Neural progenitor cell (in vitro differentiated cells): ENCODE measurements around the gene ATXN3L. TPM values are rescaled to one million over a fixed set of nuclear protein-coding genes. Genes with fewer than 3 reads are reported as not detected.
A peak's percentile ranks its signal among the peaks of the same experiment; 100 is the strongest.

Experiments used
- DNase-seq: peaks from one replicate; pipeline ENCODE4 v3.0.0-alpha.2; 2016; ENCODE audit warnings: low spot score
- H2AFZ ChIP-seq: fragments of 200-600 bp; sonication (generic); replicated peaks from 2 replicates; pipeline ENCODE4 v1.6.1; 2016; ENCODE audit warnings: antibody characterized with exemption
- H3F3A ChIP-seq: fragments of 200-600 bp; sonication (generic); 2 replicates; pipeline ENCODE4 v1.6.1; 2016; ENCODE audit warnings: antibody characterized with exemption, low read depth
- H3K27ac ChIP-seq: fragments of 200-600 bp; sonication (generic); 2 replicates; pipeline ENCODE4 v1.5.1; 2016; ENCODE audit warnings: mild to moderate bottlenecking
- H3K27me3 ChIP-seq: fragments of 200-600 bp; sonication (generic); 2 replicates; pipeline ENCODE4 v1.6.1; 2016; ENCODE audit warnings: mild to moderate bottlenecking, moderate library complexity
- H3K36me3 ChIP-seq: fragments of 200-600 bp; sonication (generic); 2 replicates; pipeline ENCODE4 v1.5.1; 2016
- H3K4me1 ChIP-seq: fragments of 200-600 bp; sonication (generic); 2 replicates; pipeline ENCODE4 v1.6.1; 2016; ENCODE audit warnings: mixed run types
- H3K4me2 ChIP-seq: fragments of 200-600 bp; sonication (generic); 2 replicates; pipeline ENCODE4 v1.6.1; 2016
- H3K4me3 ChIP-seq: fragments of 200-600 bp; sonication (generic); 2 replicates; pipeline ENCODE4 v1.5.1; 2016
- H3K79me2 ChIP-seq: fragments of 200-600 bp; sonication (generic); 2 replicates; pipeline ENCODE4 v1.6.1; 2016; ENCODE audit warnings: low read depth
- H3K9ac ChIP-seq: fragments of 200-600 bp; sonication (generic); 2 replicates; pipeline ENCODE4 v1.6.1; 2016
- H3K9me3 ChIP-seq: fragments of 200-600 bp; sonication (generic); 2 replicates; pipeline ENCODE4 v1.5.1; 2016; ENCODE audit warnings: low read depth
- H4K20me1 ChIP-seq: fragments of 200-600 bp; sonication (generic); 2 replicates; pipeline ENCODE4 v1.6.1; 2016; ENCODE audit warnings: low read depth
- H3K27ac Mint-ChIP-seq: 3 replicates; pipeline ENCODE4 v1.8.0; 2021; ENCODE audit warnings: mixed read lengths
- H3K27me3 Mint-ChIP-seq: 2 replicates; pipeline ENCODE4 v1.8.0; 2022; ENCODE audit warnings: low read depth, mild to moderate bottlenecking, inconsistent platforms, moderate library complexity, mixed read lengths; ENCODE audit not compliant: insufficient read depth
- H3K36me3 Mint-ChIP-seq: 3 replicates; pipeline ENCODE4 v1.8.0; 2021; ENCODE audit warnings: mixed read lengths
- H3K4me1 Mint-ChIP-seq: 3 replicates; pipeline ENCODE4 v1.8.0; 2021; ENCODE audit warnings: mixed read lengths
- H3K4me3 Mint-ChIP-seq: 3 replicates; pipeline ENCODE4 v1.8.0; 2021; ENCODE audit warnings: mild to moderate bottlenecking, moderate library complexity, mixed read lengths
- H3K9me3 Mint-ChIP-seq: 3 replicates; pipeline ENCODE4 v1.8.0; 2020; ENCODE audit warnings: mixed read lengths
- CTCF ChIP-seq: fragments of 200-600 bp; sonication (generic); IDR thresholded peaks from 2 replicates; pipeline ENCODE4 v1.5.1; 2017; ENCODE audit warnings: antibody characterized with exemption, mild to moderate bottlenecking
- EZH2 ChIP-seq: fragments of 200-600 bp; sonication (generic); IDR thresholded peaks from 2 replicates; pipeline ENCODE4 v1.6.1; 2017; ENCODE audit warnings: antibody characterized with exemption, mild to moderate bottlenecking, moderate library complexity
- EZH2phosphoT487 ChIP-seq: fragments of 200-600 bp; sonication (generic); IDR thresholded peaks from 2 replicates; pipeline ENCODE4 v1.6.1; 2017; ENCODE audit warnings: antibody characterized with exemption
- total RNA-seq: library from RNA; depleted of rRNA; stranded (reverse); fragments of >200 nt; gene quantifications from 2 replicates; pipeline ENCODE4 v1.2.3, GENCODE V29; 2015; ENCODE audit warnings: low replicate concordance

ATXN3L gene
- total RNA-seq, 1 donor from 2014 or later = not detected

DNA sequence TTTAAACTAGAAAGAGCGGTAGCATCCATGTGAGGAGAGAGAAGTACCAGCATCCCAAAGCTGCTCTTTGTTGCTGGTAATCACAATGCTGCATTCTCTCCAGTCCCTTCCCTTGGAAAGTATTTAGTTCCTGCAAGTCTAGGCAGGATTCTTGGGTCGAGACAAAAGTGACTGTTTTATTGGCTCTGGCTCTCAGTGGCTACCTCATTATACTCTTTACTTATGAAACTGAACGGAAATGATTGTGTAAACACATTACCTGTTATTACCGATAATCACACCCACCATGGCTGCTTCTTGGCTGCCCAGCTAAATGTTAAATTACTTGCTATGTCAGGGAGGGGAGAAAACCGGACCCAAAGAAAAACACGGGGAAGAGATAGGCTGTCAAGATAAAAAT is 26.2 kb downstream of the ATXN3L start:
- Histone ChIP-seq H3K9ac (no peak overlapping the region), H3K4me1 (peaks cover 11% of the 10 kb centered on the region), H3K9me3 (no peaks in the 10 kb centered on the region), H3K4me2 (no peak overlapping the region), H3K4me3 (no peak overlapping the region), H2AFZ (peak overlapping the region; percentile 85), H3F3A (peaks cover 12% of the 10 kb centered on the region), H3K27ac (no peak overlapping the region), H3K79me2 (no peaks in the 10 kb centered on the region), H3K36me3 (no peaks in the 10 kb centered on the region), H3K27me3 (no peaks in the 10 kb centered on the region), H4K20me1 (no peaks in the 10 kb centered on the region)
- H3K36me3 Mint-ChIP-seq = no peaks in the 10 kb centered on the region
- no peak overlapping the region for H3K4me3 Mint-ChIP-seq
- H3K9me3 Mint-ChIP-seq = peaks cover 14% of the 10 kb centered on the region
- no peak for TF ChIP-seq EZH2phosphoT487
- no peak for TF ChIP-seq CTCF
- TF ChIP-seq EZH2 = no peak
- H3K27ac Mint-ChIP-seq = no peak overlapping the region
- H3K4me1 Mint-ChIP-seq = no peaks in the 10 kb centered on the region
- peaks cover 5% of the 10 kb centered on the region for H3K27me3 Mint-ChIP-seq
- peak; percentile 62 for DNase-seq

DNA sequence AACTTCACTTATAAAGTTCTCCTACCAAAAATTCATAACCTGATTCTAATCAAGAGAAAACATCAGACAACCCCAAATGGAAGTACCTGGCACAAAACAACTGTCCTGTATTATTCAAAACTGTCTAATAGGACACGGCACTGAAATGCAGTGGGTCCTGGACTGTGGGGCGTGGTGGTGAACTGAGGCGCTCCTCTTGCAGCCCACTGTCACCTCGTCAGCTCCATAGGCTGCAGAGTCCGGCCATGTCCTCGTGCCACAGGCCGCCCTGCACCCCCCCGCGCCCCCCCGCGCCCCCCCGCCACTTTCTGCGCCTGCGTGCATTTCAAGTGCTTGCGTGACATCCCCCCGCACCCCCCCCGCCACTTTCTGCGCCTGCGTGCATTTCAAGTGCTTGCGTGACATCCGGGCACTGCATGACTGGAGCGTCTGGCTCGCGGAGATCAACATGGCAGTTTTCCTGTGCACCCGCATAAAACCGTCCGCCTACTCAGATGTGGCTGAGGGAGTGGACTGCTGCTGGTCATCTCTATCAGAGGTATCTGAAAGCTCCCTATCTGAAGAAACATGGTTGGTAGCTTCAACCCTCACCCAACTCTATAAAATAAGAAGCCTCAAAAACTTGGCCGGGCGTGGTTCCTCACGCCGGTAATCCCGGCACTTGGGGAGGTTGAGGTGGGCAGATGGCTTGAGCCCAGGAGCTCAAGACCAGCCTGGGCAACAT is 28.8 kb downstream of the ATXN3L start:
- Histone ChIP-seq H3K4me3 (no peak overlapping the region), H4K20me1 (no peaks in the 10 kb centered on the region), H2AFZ (no peak overlapping the region), H3K27ac (no peak overlapping the region), H3K9me3 (no peaks in the 10 kb centered on the region), H3K36me3 (no peaks in the 10 kb centered on the region), H3K4me1 (peaks cover 11% of the 10 kb centered on the region), H3F3A (peaks cover 12% of the 10 kb centered on the region), H3K9ac (no peak overlapping the region), H3K27me3 (no peaks in the 10 kb centered on the region), H3K4me2 (no peak overlapping the region), H3K79me2 (no peaks in the 10 kb centered on the region)
- TF ChIP-seq CTCF (no peak), EZH2phosphoT487 (no peak), EZH2 (no peak)
- H3K4me3 Mint-ChIP-seq = no peak overlapping the region
- H3K27me3 Mint-ChIP-seq = peaks cover 4% of the 10 kb centered on the region
- peaks cover 17% of the 10 kb centered on the region for H3K9me3 Mint-ChIP-seq
- no peaks in the 10 kb centered on the region for H3K36me3 Mint-ChIP-seq
- H3K27ac Mint-ChIP-seq = no peak overlapping the region
- DNase-seq = no peak
- H3K4me1 Mint-ChIP-seq = no peaks in the 10 kb centered on the region

DNA sequence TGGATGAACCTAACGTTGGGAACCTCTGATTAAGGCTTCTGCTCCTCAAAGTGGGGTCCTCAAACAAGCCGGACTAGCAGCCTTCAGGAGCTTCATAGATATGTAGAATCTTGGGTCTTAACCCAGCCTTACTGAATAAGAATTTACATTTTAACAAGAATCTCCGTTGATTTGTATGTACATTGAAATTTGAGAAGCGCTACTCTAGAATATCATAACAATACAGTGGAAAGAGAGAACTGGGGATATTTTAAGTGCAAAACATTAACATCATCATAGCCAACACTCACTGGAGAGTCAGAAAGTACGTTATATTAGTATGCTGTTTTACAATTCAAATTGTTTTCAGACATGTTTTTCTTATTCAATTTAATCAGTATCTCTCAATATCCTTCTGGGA is 31.2 kb downstream of the ATXN3L start:
- Histone ChIP-seq H3K27me3 (no peaks in the 10 kb centered on the region), H3K9ac (no peak overlapping the region), H2AFZ (no peak overlapping the region)

More for the DNA sequence above, 31.2 kb downstream of the ATXN3L start:
- Mint-ChIP-seq H3K27me3 (peaks cover 7% of the 10 kb centered on the region), H3K36me3 (peaks cover 4% of the 10 kb centered on the region), H3K27ac (no peak overlapping the region), H3K9me3 (peaks cover 25% of the 10 kb centered on the region), H3K4me3 (no peak overlapping the region), H3K4me1 (peaks cover 14% of the 10 kb centered on the region)
- no peak for DNase-seq
- Histone ChIP-seq H3F3A (peaks cover 32% of the 10 kb centered on the region), H4K20me1 (no peaks in the 10 kb centered on the region), H3K36me3 (no peaks in the 10 kb centered on the region), H3K4me2 (no peak overlapping the region), H3K79me2 (no peaks in the 10 kb centered on the region), H3K9me3 (no peaks in the 10 kb centered on the region), H3K4me3 (no peak overlapping the region), H3K4me1 (peaks cover 30% of the 10 kb centered on the region), H3K27ac (no peak overlapping the region)
- no peak for TF ChIP-seq EZH2
- TF ChIP-seq CTCF = no peak
- no peak for TF ChIP-seq EZH2phosphoT487
